Osteocyte (in vitro differentiated cells): ENCODE data around the gene SYCE3. TPM values are rescaled to one million over a fixed set of nuclear protein-coding genes. Genes with fewer than 3 reads are reported as not detected.

Experiments
- DNase-seq: peaks from one replicate; pipeline ENCODE4 v3.0.0; 2021; ENCODE audit warnings: mixed read lengths; ENCODE audit not compliant: unreplicated experiment; ENCODE audit errors: extremely low spot score
- H3K27ac Mint-ChIP-seq: one replicate; pipeline ENCODE4 v1.8.0; 2021; ENCODE audit warnings: mild to moderate bottlenecking, mixed read lengths; ENCODE audit not compliant: unreplicated experiment
- H3K27me3 Mint-ChIP-seq: one replicate; pipeline ENCODE4 v1.8.0; 2021; ENCODE audit warnings: mixed read lengths; ENCODE audit not compliant: unreplicated experiment
- H3K36me3 Mint-ChIP-seq: one replicate; pipeline ENCODE4 v1.8.0; 2021; ENCODE audit warnings: mixed read lengths; ENCODE audit not compliant: unreplicated experiment
- H3K4me1 Mint-ChIP-seq: one replicate; pipeline ENCODE4 v1.8.0; 2021; ENCODE audit warnings: mixed read lengths; ENCODE audit not compliant: unreplicated experiment
- H3K4me3 Mint-ChIP-seq: one replicate; pipeline ENCODE4 v1.8.0; 2021; ENCODE audit warnings: mild to moderate bottlenecking, moderate library complexity, mixed read lengths; ENCODE audit not compliant: unreplicated experiment
- H3K9me3 Mint-ChIP-seq: one replicate; pipeline ENCODE4 v1.8.0; 2021; ENCODE audit warnings: mixed read lengths; ENCODE audit not compliant: unreplicated experiment
- total RNA-seq: library from RNA; stranded (reverse); gene quantifications from 2 replicates; pipeline ENCODE4 v1.2.1, GENCODE V29; 2021
- TF ChIP-seq, protein P1 (sequence below): fragments of 200-600 bp; sonication (generic); IDR thresholded peaks from 2 replicates; pipeline ENCODE4 v1.5.0; 2021; ENCODE audit warnings: antibody characterized with exemption, mild to moderate bottlenecking, moderate library complexity

The SYCE3 gene
- total RNA-seq, 1 donor from 2014 or later: not detected

DNA sequence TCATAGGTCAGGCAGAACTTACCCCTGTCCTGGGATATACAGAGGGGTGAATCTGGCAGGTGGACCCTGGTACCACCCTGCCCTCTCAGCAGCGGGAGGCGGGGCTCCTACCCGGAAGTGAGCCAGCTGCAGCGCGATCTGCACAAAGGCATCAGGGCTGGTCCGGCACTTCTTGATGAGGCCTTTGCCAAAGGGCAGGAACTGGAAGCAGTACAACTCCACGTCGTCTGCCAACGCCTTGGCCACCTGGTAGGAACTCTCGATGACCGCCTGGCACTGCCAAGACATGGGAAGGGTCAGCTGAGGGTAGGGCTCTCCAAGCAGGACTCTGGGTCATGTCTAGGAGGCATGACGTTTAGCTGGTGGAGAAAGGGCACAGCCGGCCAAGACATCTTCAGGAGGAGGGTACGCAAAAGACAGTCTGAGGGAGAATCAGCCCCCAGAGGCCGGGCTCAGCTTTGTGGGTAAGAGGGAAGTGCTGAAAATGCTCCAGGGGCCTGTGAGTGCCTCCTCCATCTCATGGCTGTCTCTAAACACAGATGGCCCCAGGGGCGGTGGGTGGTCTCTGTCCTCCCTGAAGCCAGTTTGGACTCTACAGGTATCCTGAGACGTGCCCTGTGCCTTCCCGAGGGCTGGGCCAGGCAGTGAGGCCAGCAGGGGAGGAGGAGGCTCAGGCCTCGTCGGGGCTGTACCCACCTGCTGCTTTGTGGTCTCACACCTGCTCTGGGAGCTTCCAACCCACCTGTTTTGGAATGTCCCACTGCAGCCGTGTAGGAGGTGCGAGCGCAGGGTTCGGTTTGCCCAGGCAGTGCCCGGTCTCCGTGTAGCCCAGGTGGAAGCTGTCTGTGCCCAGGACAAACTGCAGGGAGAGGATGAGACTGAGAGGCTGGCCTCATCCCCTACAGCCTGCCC lies 8.8 kb upstream of the SYCE3 start:
- no peaks in the 10 kb centered on the region for H3K4me1 Mint-ChIP-seq
- TF ChIP-seq, protein P1, sequence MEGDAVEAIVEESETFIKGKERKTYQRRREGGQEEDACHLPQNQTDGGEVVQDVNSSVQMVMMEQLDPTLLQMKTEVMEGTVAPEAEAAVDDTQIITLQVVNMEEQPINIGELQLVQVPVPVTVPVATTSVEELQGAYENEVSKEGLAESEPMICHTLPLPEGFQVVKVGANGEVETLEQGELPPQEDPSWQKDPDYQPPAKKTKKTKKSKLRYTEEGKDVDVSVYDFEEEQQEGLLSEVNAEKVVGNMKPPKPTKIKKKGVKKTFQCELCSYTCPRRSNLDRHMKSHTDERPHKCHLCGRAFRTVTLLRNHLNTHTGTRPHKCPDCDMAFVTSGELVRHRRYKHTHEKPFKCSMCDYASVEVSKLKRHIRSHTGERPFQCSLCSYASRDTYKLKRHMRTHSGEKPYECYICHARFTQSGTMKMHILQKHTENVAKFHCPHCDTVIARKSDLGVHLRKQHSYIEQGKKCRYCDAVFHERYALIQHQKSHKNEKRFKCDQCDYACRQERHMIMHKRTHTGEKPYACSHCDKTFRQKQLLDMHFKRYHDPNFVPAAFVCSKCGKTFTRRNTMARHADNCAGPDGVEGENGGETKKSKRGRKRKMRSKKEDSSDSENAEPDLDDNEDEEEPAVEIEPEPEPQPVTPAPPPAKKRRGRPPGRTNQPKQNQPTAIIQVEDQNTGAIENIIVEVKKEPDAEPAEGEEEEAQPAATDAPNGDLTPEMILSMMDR: no peak
- H3K27ac Mint-ChIP-seq: no peak overlapping the region
- H3K27me3 Mint-ChIP-seq: no peaks in the 10 kb centered on the region
- H3K36me3 Mint-ChIP-seq: peaks cover 13% of the 10 kb centered on the region
- DNase-seq: no peak
- no peak overlapping the region for H3K4me3 Mint-ChIP-seq
- no peaks in the 10 kb centered on the region for H3K9me3 Mint-ChIP-seq

GRCh38 chr22:50570861-50571260 lies 8.1 kb upstream of the SYCE3 start:
- no peak overlapping the region for H3K4me3 Mint-ChIP-seq
- no peaks in the 10 kb centered on the region for H3K4me1 Mint-ChIP-seq
- no peak for DNase-seq
- no peaks in the 10 kb centered on the region for H3K27me3 Mint-ChIP-seq
- H3K27ac Mint-ChIP-seq: no peak overlapping the region
- H3K9me3 Mint-ChIP-seq: no peaks in the 10 kb centered on the region
- H3K36me3 Mint-ChIP-seq: peaks cover 13% of the 10 kb centered on the region
- TF ChIP-seq, protein P1: no peak

DNA sequence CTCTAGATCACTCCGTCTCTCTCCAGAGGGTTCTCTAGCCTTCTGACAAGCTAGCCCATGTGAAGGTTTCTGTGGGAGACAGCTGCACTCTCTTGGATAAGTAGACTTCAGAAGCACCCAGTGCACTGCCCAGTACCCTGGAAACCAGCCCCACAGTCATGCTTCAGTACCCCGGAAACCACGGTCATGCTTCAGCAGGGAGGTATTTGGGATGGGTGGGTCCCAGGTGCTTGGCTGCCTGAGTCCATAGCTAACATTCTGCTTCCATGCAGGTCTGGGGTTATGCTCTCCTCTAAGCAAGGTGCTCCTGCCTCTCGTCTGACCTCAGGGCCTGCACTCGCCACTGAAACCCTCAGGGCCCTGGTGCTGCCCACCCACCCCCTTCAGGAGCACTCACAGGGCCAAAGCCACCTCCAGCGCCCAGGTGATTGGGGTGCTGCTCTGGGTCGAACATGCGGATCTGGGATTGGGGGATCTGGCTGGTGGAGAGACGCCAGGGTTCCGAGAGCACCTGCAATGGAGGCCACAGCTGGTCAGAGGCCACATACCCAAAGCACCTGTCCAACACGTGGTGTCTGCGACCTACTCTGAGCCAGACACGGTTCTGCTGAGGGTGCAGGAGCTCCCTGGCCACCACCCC lies 7.3 kb upstream of the SYCE3 start:
- H3K27ac Mint-ChIP-seq: no peak overlapping the region
- H3K9me3 Mint-ChIP-seq: no peaks in the 10 kb centered on the region
- peaks cover 13% of the 10 kb centered on the region for H3K36me3 Mint-ChIP-seq
- H3K4me1 Mint-ChIP-seq: no peaks in the 10 kb centered on the region
- TF ChIP-seq, protein P1: no peak
- DNase-seq: no peak
- H3K4me3 Mint-ChIP-seq: no peak overlapping the region
- no peaks in the 10 kb centered on the region for H3K27me3 Mint-ChIP-seq

- TF ChIP-seq, protein P1: no peak
- H3K27ac Mint-ChIP-seq: no peak overlapping the region
These were observed 6.3 kb upstream of the SYCE3 start for GRCh38 chr22:50569041-50569459.

GRCh38 chr22:50568626-50569025 lies 5.9 kb upstream of the SYCE3 start:
- H3K9me3 Mint-ChIP-seq: no peaks in the 10 kb centered on the region
- TF ChIP-seq, protein P1: no peak
- no peak overlapping the region for H3K4me3 Mint-ChIP-seq
- H3K27ac Mint-ChIP-seq: no peak overlapping the region
- no peak for DNase-seq
- H3K36me3 Mint-ChIP-seq: peaks cover 13% of the 10 kb centered on the region
- peaks cover 3% of the 10 kb centered on the region for H3K4me1 Mint-ChIP-seq
- H3K27me3 Mint-ChIP-seq: no peaks in the 10 kb centered on the region

More at GRCh38 chr22:50569041-50569459, 6.3 kb upstream of the SYCE3 start:
- Mint-ChIP-seq H3K9me3 (no peaks in the 10 kb centered on the region), H3K4me1 (no peaks in the 10 kb centered on the region), H3K4me3 (no peak overlapping the region), H3K36me3 (peaks cover 13% of the 10 kb centered on the region), H3K27me3 (no peaks in the 10 kb centered on the region)
- no peak for DNase-seq
